ENCODE data around the gene SNX17.
"Not testable (repeated sequence)": the region's sequence is repeated elsewhere in the genome, so short reads cannot be mapped to it uniquely, and the experiment has no call there.

SNX17 gene

GRCh38 chr2:27370026-27370815 lies at the start of gene SNX17, which contains the start of gene EIF2B4:
SNX17 (plus strand) TSS chr2:27370616; CDS start chr2:27370744, 128 bp downstream.
EIF2B4 (minus strand) TSS chr2:27370338; CDS start chr2:27370314, 24 bp downstream.
- in situ Hi-C loops (cut with HindIII; ENCODE audit: low sequenced_read_pairs), result no loop called here

DNA sequence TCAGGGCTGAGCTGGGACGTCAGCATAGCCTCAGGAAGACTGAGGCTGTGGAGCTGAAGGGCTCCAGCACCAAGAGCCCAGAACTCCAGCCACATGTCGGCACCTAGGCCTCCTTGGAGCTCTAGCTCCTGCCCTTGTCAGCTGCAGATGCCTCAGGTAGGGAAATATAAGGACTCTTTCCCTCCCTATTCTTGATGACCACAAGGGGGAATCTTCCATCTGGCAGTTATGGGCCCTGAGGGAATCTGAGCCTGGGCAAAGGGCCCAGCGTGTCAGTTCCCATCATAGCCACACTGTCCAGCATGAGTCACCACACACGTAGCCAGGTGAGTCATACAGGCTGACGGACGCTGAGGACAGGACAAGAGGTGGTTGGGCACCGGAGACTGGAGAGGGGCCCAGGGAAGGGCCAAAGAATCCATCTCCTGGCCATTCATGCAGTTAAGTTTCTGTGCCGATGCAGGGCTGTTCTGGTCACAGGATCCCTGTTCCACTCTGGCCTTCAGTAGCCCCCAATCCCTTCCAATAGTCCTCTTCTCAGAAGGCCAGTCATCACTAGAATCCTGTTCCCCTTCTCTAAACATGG lies 49.4 kb upstream of the SNX17 start:
- in situ Hi-C loops (cut with HindIII; ENCODE audit: low sequenced_read_pairs), result no loop called here

GRCh38 chr2:27322301-27322765 lies 48.1 kb upstream of the SNX17 start:
- in situ Hi-C loops (cut with HindIII; ENCODE audit: low sequenced_read_pairs), result no loop called here

GRCh38 chr2:27322766-27323595 lies 47.4 kb upstream of the SNX17 start, which contains the start of gene MPV17:
MPV17 (minus strand) TSS chr2:27323097; CDS start chr2:27322517, 580 bp downstream.
- in situ Hi-C loops (cut with HindIII; ENCODE audit: low sequenced_read_pairs), result no loop called here

GRCh38 chr2:27323596-27324285 lies 46.7 kb upstream of the SNX17 start:
- in situ Hi-C loops (cut with HindIII; ENCODE audit: low sequenced_read_pairs), result no loop called here

DNA sequence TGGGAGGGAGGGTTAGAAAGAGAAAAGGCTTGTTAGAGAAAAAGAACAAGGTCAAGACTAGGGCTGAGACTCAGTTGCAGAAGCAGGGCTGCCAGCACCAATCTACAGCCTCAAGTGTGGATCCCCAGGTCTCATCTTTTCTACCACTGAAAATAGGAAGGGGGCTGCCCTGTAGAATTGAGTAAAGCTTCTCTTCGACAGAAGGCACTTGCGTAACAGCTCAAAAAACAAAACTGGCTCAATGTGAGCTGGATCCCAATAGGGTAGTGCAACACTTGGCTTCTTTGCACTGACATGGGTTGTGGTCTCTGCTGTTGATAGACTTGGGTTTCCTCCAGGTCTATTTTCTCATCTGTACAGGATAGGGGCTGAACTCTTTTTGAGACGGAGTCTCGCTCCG lies 45.7 kb upstream of the SNX17 start:
- in situ Hi-C loops (cut with HindIII; ENCODE audit: low sequenced_read_pairs), result no loop called here

DNA sequence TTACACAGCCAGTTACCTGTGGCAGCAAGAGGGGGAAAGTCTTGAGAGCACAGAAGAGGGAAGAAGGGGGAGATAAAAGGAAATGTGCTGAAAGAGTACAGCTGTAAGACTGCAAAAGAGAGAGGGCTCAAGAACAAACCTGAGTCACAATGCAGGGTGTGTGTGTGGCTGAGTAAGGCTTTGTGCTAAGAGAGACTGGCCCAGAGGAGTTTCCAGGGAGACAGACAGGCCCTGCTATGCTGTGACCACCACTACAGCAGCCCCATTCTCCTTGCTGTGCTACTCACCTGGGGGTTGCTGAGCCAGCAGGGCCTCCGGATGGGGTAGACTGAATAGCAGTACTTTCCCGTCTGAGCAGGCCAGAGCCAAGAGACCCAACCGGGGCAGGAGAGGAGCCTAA lies 35.1 kb upstream of the SNX17 start:
- in situ Hi-C loops (cut with HindIII; ENCODE audit: low sequenced_read_pairs), result no loop called here

GRCh38 chr2:27336173-27336572 lies 34.2 kb upstream of the SNX17 start:
- in situ Hi-C loops (cut with HindIII; ENCODE audit: low sequenced_read_pairs), result no loop called here

DNA sequence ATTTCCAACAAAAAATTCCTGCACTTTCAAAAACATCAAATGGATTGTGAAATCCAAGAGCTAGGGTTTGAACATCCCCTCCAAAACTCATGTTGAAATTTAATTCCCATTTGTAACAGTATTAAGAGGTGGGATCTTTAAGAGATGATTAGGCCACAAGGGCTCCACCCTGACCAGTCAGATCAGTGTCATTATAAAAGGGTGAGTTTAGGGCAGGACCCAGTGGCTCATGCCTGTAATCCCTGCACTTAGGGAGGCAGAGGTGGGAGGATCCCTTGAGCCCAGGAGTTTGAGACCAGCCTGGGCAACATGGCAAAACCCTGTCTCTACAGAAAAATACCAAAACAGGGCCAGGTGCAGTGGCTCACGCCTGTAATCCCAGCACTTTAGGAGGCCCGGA lies 22.8 kb upstream of the SNX17 start:
- in situ Hi-C loops (cut with HindIII; ENCODE audit: low sequenced_read_pairs), result no loop called here

DNA sequence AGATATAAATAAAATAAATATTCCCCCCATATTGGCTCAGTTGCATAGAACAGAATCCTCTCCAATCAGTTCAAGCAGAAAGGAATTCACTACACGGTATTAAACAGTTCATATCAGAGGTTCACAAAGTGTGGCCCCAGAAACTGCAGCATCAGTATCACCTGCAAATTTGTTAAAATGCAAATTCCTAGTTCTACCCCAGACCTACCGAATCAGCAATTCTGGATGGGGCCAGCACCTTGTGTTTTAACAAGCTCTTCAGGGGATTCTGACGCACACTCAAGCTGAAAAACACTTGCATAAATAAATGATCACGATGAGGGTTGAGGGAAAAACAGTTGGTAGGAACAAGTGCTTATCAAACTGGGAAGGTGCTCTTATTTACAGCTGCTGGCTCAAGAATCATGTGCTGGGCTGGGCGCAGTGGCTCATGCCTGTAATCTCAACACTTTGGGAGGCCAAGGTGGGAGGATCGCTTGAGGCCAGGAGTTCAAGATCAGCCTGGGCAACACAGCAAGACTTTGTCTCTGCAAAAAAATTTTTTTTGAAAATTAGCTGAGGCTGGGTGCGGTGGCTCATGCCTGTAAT lies 20.2 kb upstream of the SNX17 start:
- in situ Hi-C loops (cut with HindIII; ENCODE audit: low sequenced_read_pairs), result no loop called here

GRCh38 chr2:27351802-27352598 lies 18.4 kb upstream of the SNX17 start:
- in situ Hi-C loops (cut with HindIII; ENCODE audit: low sequenced_read_pairs), result no loop called here

- in situ Hi-C loops (cut with HindIII; ENCODE audit: low sequenced_read_pairs), result not testable (repeated sequence)
These were observed 17.0 kb upstream of the SNX17 start for GRCh38 chr2:27353386-27353761.

DNA sequence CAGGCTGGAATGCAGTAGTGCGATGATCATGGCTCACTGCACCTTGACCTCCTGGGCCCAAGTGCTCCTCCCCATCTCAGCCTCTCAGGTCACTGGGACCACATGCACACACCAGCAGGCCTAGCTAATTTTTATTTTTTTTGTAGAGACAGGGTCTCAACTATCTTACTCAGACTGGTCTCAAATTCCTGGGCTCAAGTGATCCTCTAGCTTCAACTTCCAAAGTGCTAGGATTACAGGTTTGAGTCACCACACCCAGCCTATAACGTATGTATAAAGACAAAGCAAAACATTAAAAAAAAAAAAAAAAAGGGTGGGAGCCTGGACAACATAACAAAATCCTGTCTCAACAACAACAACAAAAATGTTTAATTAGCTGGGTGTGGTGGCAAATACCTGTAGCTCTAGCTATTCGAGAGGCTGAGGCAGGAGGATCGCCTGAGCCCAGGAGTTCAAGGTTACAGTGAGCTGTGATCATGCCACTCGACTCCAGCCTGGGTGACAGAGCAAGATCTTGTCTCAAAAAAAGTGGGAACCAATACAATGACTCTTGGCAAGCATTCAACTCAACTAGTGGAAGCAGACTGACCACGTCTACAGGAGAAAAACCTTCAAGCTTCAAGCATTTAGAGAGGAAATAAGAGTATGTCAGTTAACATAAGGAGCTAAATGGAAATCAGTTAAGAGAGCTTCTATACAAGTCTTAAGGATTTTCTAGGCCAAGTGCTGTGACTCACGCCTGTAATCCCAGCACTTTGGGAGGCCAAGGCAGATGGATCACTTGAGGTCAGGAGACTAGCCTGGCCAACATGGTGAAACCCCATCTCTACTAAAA lies 16.4 kb upstream of the SNX17 start:
- in situ Hi-C loops (cut with HindIII; ENCODE audit: low sequenced_read_pairs), result no loop called here

GRCh38 chr2:27354597-27354927 lies 15.9 kb upstream of the SNX17 start:
- in situ Hi-C loops (cut with HindIII; ENCODE audit: low sequenced_read_pairs), result no loop called here

GRCh38 chr2:27356056-27356381 lies 14.4 kb upstream of the SNX17 start:
- in situ Hi-C loops (cut with HindIII; ENCODE audit: low sequenced_read_pairs), result no loop called here

DNA sequence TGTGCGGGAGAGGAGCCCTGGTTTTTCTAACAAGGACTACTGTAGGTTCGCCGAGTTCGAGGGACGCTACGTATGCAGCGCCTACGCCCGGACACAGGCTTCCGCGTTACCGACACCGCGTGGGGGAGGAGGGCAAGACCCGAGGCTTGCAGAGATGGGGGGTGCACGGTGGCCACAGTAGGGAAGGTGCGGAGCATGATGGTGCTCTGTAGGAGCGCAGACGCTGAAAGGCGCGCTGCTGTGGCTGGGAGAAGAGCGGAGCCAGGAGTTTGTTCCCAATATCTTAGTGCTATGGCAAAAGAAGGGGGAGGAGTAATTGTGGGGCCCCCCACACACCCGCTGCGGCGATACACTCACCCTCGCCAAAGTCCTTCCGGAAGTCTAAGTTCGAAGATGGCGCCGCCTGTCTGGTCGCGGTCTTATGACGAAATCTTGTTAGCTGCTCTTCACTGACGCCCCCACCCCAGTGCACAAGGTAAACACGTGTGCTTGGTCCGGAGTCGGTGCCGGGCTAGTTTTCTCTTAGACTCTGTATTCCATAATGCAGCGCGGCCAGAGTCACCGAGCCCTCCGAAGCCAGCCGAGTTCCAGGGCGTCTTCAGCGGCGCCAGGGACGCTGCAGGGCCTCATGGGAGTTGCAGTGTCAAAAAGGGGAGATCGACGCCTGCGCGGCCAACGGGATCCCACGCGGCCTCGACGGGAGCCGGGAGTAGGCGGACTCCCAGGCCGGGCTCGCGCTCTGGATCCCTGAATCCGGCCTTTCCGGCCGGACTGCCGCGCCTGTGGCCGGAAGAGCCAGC lies 13.8 kb upstream of the SNX17 start, which contains the start of gene GTF3C2:
Gene GTF3C2 (minus strand): TSS at position 383 of the 800 bp plus-strand sequence. CDS start 13,210 bp downstream, outside the sequence.
- in situ Hi-C loops (cut with HindIII; ENCODE audit: low sequenced_read_pairs), result no loop called here

GRCh38 chr2:27362678-27363420 lies 7.6 kb upstream of the SNX17 start:
- in situ Hi-C loops (cut with HindIII; ENCODE audit: low sequenced_read_pairs), result no loop called here

Measured in endothelial cell of hepatic sinusoid (primary cell).